SW 1271 (cell line): Measurements from ENCODE around the gene RFESD.

ENCODE experiments used
- DNase-seq, 2 experiments: peaks; one replicate each; lab custom pipeline; 2025; lab: John Stamatoyannopoulos, UW

The RFESD gene

DNA sequence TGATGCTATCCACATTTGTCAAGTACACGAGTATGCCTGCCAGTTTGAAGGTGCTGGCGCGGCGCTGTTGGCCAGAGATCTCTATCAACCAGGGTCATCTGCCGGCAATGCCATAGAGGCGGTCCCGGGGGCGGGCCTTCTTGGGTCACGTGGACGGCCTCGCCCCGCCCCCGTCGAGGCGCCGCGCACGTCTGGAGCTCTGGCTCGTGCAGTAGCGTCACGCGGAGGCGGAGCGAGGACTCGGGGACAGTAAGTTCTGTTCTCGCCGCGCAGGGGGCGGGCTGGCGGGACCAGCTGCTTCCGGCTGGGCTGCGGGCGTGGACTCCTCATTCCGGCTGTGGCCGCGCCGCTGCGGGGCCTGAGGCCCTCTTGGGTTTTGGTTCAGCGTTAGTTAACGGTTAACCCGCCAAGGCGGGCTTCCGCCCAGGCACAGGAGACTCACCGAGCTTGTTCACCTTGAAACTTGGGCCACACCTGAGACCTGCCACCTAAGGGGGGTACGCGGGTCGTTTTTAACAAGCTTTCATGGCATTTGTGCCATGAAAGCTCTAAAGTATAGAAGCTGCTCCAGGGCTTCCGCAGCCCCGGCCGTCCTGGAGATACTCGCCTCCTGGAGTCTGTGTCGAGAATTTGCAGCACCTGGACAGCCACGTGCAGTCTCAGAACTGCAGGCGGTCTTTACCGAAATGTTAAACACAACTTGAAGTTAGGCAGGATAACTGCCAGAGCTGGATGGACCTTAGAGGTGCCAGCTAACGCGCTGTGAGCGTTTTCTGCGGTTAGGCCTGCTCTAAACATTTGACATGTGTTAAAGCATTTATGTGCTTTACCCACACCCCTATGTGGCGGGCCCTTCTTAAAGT lies at the start of gene RFESD:
TSS of gene RFESD (plus strand) at position 209 of the 863 bp plus-strand sequence. CDS start 5,495 bp downstream, outside the sequence.
- DNase-seq = peak; percentile 94 to 96

DNA sequence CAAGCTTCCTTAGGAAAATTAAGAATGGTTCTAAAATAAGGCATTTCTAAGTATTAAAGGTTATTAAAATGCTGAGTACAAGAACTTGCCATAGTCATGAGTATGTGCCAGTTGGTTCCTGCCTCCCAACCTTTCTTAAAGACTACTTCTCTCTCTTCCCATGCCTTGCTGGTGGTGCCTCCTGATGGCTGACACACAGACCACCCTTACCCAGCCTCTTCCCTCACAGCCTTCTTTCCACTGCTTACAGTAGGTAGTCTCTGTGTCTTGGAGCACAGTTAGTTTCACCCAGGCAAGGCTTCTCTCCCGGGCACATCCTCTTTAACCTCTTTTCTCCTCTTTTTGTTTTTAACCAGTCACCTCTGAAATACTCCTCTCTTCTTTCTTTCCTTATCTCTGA lies 47.3 kb upstream of the RFESD start:
- no peak for DNase-seq

- no peak for DNase-seq
Observed at GRCh38 chr5:95600557-95600956, 46.0 kb upstream of the RFESD start.

GRCh38 chr5:95605786-95606185 lies 40.8 kb upstream of the RFESD start:
- DNase-seq = no peak

DNA sequence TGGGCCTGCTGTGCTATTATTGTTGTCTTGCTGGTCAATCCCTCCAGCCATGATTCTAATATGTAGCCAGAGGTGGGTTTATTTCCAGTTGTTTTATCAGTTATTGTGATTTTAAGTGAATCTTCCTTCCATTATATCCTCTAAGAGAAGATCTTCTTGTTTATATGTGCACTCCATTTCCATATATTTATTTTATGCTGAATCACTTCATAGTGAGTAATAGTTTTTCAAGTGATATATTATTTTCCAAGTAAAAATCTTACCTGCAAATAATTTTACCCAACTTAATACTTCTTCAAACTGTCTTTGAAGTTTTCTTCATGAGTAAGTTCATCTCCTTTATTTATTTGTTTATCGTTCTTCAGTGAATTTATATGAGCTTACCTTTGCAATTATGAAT lies 40.2 kb upstream of the RFESD start:
- DNase-seq = no peak

GRCh38 chr5:95609711-95610110 lies 36.9 kb upstream of the RFESD start:
- DNase-seq = no peak

DNA sequence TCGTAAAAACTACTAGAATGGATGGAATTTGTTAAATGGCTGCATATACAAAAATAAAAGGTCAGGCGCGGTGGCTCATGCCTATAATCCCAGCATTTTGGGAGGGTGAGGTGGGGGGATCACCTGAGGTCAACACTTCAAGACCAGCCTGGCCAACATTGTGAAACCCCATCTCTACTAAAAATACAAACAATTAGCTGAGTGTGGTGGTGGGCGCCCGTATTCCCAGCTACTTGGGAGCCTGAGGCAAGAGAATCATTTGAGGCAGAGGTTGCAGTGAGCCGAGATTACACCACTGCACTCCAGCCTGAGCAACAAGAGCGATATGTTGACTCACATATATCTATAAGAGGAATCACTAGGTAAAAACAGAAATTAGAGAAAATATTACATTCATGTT lies 36.0 kb upstream of the RFESD start:
- DNase-seq = no peak

GRCh38 chr5:95611396-95611795 lies 35.2 kb upstream of the RFESD start:
- DNase-seq = no peak

- no peak for DNase-seq
Observed at GRCh38 chr5:95613514-95613913, 33.1 kb upstream of the RFESD start.

DNA sequence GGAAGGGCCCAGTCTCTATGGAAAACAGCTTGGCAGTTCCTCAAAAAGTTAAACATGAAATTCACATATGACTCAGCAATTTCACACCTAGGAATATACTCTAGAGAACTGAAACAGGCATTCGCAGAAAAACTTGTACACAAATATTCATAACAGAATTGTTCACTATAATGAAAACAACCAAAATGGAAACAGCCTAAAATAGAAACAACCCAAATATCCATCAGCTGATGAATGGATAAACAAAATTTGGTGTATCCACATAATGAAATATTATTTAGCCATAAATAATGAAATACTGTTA lies 31.5 kb upstream of the RFESD start:
- DNase-seq = no peak

- DNase-seq = no peak
Observed at GRCh38 chr5:95617057-95617456, 29.5 kb upstream of the RFESD start.

DNA sequence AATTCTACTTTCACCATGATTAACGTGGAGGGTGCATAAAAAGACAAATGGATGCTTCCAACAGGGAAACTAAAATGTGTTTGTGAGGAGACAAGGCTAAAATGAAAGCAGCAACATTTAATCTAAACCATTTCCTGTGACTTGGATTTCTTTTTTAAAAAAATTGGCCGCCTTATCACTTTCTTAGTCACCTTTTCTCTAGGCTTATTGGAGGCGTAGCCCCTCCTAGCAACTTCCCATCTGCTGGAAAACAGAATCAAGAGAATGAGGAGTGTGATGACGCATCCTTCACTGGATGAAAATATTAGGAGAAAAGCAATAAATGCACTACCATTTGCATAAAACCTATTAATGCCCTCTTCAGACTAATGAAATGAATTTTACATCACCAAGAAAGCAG lies 27.5 kb upstream of the RFESD start:
- no peak for DNase-seq

DNA sequence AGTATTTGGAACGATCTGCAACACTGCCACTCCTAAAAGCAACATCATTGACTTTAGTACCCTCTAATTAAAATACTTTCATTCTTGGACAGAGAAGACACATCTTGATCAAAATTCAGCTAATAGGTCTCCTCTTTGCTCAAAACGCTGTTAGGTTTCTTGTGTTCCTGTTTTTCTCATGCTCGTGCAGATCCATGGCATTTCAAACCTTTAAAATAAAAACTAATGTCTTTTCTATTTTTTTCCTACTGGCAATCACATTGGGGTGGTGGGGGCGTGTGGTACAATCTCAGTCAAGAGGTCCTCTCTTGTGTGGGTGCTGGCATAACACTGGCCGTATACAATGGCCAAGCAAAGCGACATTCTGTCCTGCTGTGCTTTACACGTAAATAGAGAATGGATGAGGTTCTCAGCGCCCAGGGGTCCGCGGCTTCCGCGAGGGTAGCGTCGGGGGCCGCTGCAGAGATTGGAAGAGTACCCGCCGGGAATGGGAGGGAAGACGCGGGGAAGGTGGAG lies 27.0 kb upstream of the RFESD start:
- no peak for DNase-seq

DNA sequence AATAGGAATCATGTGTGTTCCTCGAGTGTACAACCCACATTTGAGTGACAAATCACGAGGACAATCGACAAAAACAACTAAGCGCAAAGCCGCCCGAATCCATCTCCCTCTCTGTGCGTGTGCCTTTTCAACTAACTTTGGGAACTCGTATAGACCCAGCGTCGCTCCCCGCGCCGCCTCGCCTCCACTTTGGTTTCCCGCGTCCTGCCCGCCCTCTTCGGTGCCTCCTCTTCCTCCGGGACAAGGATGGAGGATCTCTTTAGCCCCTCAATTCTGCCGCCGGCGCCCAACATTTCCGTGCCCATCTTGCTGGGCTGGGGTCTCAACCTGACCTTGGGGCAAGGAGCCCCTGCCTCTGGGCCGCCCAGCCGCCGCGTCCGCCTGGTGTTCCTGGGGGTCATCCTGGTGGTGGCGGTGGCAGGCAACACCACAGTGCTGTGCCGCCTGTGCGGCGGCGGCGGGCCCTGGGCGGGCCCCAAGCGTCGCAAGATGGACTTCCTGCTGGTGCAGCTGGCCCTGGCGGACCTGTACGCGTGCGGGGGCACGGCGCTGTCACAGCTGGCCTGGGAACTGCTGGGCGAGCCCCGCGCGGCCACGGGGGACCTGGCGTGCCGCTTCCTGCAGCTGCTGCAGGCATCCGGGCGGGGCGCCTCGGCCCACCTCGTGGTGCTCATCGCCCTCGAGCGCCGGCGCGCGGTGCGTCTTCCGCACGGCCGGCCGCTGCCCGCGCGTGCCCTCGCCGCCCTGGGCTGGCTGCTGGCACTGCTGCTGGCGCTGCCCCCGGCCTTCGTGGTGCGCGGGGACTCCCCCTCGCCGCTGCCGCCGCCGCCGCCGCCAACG lies 26.3 kb upstream of the RFESD start, which contains the start of gene GPR150:
TSS of gene GPR150 (plus strand) at position 58 of the 840 bp plus-strand sequence. CDS start at position 247, 189 bp downstream.
- peak; percentile 40 for DNase-seq

DNA sequence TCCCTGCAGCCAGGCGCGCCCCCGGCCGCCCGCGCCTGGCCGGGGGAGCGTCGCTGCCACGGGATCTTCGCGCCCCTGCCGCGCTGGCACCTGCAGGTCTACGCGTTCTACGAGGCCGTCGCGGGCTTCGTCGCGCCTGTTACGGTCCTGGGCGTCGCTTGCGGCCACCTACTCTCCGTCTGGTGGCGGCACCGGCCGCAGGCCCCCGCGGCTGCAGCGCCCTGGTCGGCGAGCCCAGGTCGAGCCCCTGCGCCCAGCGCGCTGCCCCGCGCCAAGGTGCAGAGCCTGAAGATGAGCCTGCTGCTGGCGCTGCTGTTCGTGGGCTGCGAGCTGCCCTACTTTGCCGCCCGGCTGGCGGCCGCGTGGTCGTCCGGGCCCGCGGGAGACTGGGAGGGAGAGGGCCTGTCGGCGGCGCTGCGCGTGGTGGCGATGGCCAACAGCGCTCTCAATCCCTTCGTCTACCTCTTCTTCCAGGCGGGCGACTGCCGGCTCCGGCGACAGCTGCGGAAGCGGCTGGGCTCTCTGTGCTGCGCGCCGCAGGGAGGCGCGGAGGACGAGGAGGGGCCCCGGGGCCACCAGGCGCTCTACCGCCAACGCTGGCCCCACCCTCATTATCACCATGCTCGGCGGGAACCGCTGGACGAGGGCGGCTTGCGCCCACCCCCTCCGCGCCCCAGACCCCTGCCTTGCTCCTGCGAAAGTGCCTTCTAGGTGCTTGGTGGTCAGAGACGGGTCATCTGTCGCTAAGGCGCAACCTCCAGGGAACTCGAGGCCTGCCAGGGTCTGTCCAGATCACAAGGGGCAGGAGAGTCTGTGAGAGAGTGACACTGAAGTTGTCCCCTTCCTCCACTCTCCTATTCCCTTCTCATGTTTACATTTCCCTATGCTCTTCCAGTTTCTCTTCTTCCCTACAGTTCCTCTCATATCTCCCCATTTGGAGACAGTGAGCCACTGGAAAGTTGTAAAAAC lies 25.4 kb upstream of the RFESD start:
- no peak for DNase-seq

DNA sequence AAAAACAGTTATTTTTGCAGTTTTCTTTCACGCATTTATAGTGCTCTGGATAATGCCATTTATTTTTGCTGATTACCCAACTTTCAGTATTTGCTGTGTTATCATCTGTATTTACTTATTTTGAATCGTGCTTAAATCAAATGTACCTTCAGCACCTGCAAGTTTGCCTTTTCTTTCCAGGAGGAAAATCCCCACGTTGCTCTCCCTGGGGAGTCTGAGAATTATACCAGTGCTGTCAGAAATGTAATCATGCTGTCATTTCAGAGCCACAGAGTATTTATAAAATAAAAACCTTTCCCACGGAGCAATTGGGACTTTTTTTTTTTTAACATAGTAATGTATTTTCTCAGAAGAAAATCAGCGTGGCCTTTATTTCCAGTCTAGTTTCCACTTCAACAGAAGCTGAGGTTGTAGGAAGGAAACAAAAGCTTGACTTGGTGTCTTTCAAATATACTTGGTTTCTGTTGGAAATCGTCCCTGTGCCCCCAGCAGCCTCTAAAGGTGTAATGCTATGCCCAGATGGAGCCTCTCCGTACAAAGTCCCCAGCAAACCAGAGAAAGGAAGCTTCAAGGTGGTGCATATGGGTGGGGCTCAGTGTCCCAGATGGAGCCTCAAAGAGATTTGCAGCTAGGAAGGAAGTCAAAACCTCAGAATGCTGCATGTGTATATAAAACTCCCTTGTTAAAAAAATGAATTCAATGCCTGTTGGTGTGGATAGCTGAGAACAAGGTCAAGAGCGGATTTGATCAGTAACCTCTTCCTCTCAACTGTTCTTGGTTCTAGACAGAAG lies 24.5 kb upstream of the RFESD start:
- no peak for DNase-seq

DNA sequence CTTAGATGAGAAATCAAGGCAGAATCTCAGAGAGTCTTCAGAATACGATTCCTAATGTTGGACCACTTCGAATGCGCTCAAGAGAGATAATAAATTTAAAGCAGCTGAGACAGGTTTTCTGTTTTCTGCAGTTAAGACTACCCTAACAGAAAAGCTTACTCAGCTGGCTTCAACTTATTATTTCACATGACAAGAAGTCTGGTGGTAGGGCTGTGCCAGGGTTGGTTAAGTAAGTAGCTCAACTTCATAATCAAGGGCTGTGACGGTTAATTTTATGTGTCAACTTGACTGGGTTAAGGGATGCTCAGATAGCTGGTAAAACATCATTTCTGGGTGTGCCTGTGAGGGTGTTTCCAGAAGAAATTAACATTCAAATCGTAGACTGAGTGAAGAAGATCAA lies 22.9 kb upstream of the RFESD start:
- DNase-seq = no peak

DNA sequence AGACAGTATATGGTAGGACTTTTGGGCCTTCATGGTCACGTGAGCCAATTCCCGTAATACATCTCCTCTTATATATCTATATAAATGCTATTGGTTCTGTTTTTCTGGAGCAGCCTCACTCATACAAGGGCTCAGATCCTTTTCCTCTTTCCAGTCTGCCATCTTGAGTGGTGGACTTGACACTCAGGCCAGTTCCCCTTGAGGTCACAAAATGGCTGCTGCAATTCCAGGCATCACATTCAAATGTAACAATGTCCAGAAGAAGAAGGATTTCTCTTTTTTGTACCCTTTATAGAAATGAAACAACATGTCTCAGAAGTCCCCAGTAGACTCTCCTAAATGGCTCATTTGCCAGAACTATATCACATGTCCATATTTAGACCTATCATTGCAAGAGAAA lies 22.2 kb upstream of the RFESD start:
- no peak for DNase-seq

GRCh38 chr5:95626701-95627100 lies 19.9 kb upstream of the RFESD start:
- DNase-seq = no peak

- no peak for DNase-seq
Observed at GRCh38 chr5:95627971-95628810, 18.4 kb upstream of the RFESD start.
